WTC11 (cell line): ENCODE data around the gene C5orf58. TPM values are rescaled to one million over a fixed set of nuclear protein-coding genes. Genes with fewer than 3 reads are reported as not detected.

ENCODE experiments used
- ATAC-seq: fragments of 200-7000 bp; cut with Tn5 transposase; 2 replicates; pipeline ENCODE4 v1.10.0; 2021; ENCODE audit warnings: mild to moderate bottlenecking, moderate library complexity
- CTCF ChIA-PET: fragments of 300-600 bp; sonication (Branson Sonifier 250); formaldehyde crosslinking; loops from one replicate; lab custom pipeline; 2021; ENCODE audit warnings: antibody characterized with exemption; lab: Charles Lee
- POLR2A ChIA-PET: fragments of 350-600 bp; sonication (Branson Sonifier 250); formaldehyde crosslinking; loops from one replicate; lab custom pipeline; 2021; ENCODE audit warnings: antibody characterized with exemption; lab: Charles Lee
- DNase-seq: peaks from one replicate; pipeline ENCODE4 v3.0.0; 2021; ENCODE audit warnings: low spot score
- H3K27ac Mint-ChIP-seq: 2 replicates; pipeline ENCODE4 v1.8.0; 2021; ENCODE audit warnings: mixed read lengths
- H3K27me3 Mint-ChIP-seq: 2 replicates; pipeline ENCODE4 v1.8.0; 2021; ENCODE audit warnings: low read depth, mild to moderate bottlenecking, moderate library complexity, mixed read lengths
- H3K36me3 Mint-ChIP-seq: 2 replicates; pipeline ENCODE4 v1.8.0; 2021; ENCODE audit warnings: mixed read lengths
- H3K4me1 Mint-ChIP-seq: 2 replicates; pipeline ENCODE4 v1.8.0; 2022; ENCODE audit warnings: mixed read lengths
- H3K4me3 Mint-ChIP-seq: 2 replicates; pipeline ENCODE4 v1.8.0; 2021; ENCODE audit warnings: mild to moderate bottlenecking, moderate library complexity, mixed read lengths
- H3K9me3 Mint-ChIP-seq: 2 replicates; pipeline ENCODE4 v1.8.0; 2021; ENCODE audit warnings: mixed read lengths
- CREB1 ChIP-seq: sonication (generic); formaldehyde crosslinking; IDR thresholded peaks from 2 replicates; pipeline ENCODE4 v1.8.0; 2023; ENCODE audit warnings: mild to moderate bottlenecking, missing genetic modification reagents
- FOXP4 ChIP-seq: sonication (generic); formaldehyde crosslinking; IDR thresholded peaks from 2 replicates; pipeline ENCODE4 v1.8.0; 2022; ENCODE audit warnings: mild to moderate bottlenecking, missing genetic modification reagents
- HMGA2 ChIP-seq: fragments of 250-450 bp; sonication (Bioruptor Pico); IDR thresholded peaks from 2 replicates; pipeline ENCODE4 v1.4.0; 2021; ENCODE audit warnings: mild to moderate bottlenecking, moderate library complexity
- IRF1 ChIP-seq: sonication (generic); formaldehyde crosslinking; IDR thresholded peaks from 2 replicates; pipeline ENCODE4 v1.8.0; 2023; ENCODE audit warnings: missing genetic modification reagents
- NFATC4 ChIP-seq: fragments of 250-450 bp; sonication (Bioruptor Pico); IDR thresholded peaks from 2 replicates; pipeline ENCODE4 v1.9.0; 2021; ENCODE audit warnings: mild to moderate bottlenecking
- NFYB ChIP-seq: sonication (generic); formaldehyde crosslinking; conservative IDR thresholded peaks from 2 replicates; pipeline ENCODE4 v1.8.0; 2022; ENCODE audit warnings: low read depth, missing genetic modification reagents
- NR1H2 ChIP-seq: sonication (generic); formaldehyde crosslinking; IDR thresholded peaks from 2 replicates; pipeline ENCODE4 v1.9.0; 2021; ENCODE audit warnings: mild to moderate bottlenecking, moderate library complexity, missing genetic modification reagents
- NR2C2 ChIP-seq: sonication (generic); formaldehyde crosslinking; IDR thresholded peaks from 2 replicates; pipeline ENCODE4 v1.8.0; 2022; ENCODE audit warnings: mild to moderate bottlenecking, missing genetic modification reagents
- NR3C1 ChIP-seq: sonication (generic); formaldehyde crosslinking; conservative IDR thresholded peaks from 2 replicates; pipeline ENCODE4 v1.8.1; 2023; ENCODE audit warnings: low read depth, mild to moderate bottlenecking, missing genetic modification reagents
- OVOL2 ChIP-seq: fragments of 250-450 bp; sonication (Bioruptor Pico); IDR thresholded peaks from 2 replicates; pipeline ENCODE4 v1.9.0; 2021; ENCODE audit warnings: mild to moderate bottlenecking, borderline replicate concordance
- SP1 ChIP-seq: sonication (generic); formaldehyde crosslinking; conservative IDR thresholded peaks from 2 replicates; pipeline ENCODE4 v1.8.1; 2022; ENCODE audit warnings: missing genetic modification reagents
- STAT6 ChIP-seq: sonication (generic); formaldehyde crosslinking; conservative IDR thresholded peaks from 2 replicates; pipeline ENCODE4 v1.8.1; 2023; ENCODE audit warnings: mild to moderate bottlenecking, low read depth, missing genetic modification reagents, moderate library complexity
- TCF7 ChIP-seq: sonication (generic); formaldehyde crosslinking; IDR thresholded peaks from 2 replicates; pipeline ENCODE4 v1.8.0; 2022; ENCODE audit warnings: mild to moderate bottlenecking, low read depth, missing genetic modification reagents, moderate library complexity
- ZNF138 ChIP-seq: sonication (generic); formaldehyde crosslinking; conservative IDR thresholded peaks from 2 replicates; pipeline ENCODE4 v1.8.1; 2022; ENCODE audit warnings: mild to moderate bottlenecking, moderate library complexity, missing genetic modification reagents
- ZNF232 ChIP-seq: sonication (generic); formaldehyde crosslinking; IDR thresholded peaks from 2 replicates; pipeline ENCODE4 v1.8.0; 2022; ENCODE audit warnings: mild to moderate bottlenecking, missing genetic modification reagents
- ZNF416 ChIP-seq: fragments of 250-450 bp; sonication (Bioruptor Pico); IDR thresholded peaks from 2 replicates; pipeline ENCODE4 v1.9.0; 2021; ENCODE audit warnings: mild to moderate bottlenecking, inconsistent platforms
- ZNF423 ChIP-seq: fragments of 250-450 bp; sonication (Bioruptor Pico); IDR thresholded peaks from 2 replicates; pipeline ENCODE4 v2.1.2; 2022; ENCODE audit warnings: mild to moderate bottlenecking, moderate library complexity
- total RNA-seq: library from RNA; stranded (reverse); gene quantifications from 3 replicates; pipeline ENCODE4 v1.2.3, GENCODE V29; 2021
- TF ChIP-seq, protein P1 (sequence below): sonication (generic); formaldehyde crosslinking; IDR thresholded peaks from 2 replicates; pipeline ENCODE4 v1.8.0; 2022; ENCODE audit warnings: mild to moderate bottlenecking, missing genetic modification reagents
- TF ChIP-seq, protein P2 (sequence below): sonication (generic); formaldehyde crosslinking; IDR thresholded peaks from 2 replicates; pipeline ENCODE4 v1.8.1; 2023; ENCODE audit warnings: mild to moderate bottlenecking, missing genetic modification reagents
- TF ChIP-seq, protein P3 (sequence below): fragments of 250-450 bp; sonication (Bioruptor Pico); IDR thresholded peaks from 2 replicates; pipeline ENCODE4 v1.9.0; 2021; ENCODE audit warnings: moderate library complexity, mild to moderate bottlenecking, inconsistent platforms, borderline replicate concordance

C5orf58 gene
- total RNA-seq, 1 experiment from 2014 or later, result 2.0 TPM

GRCh38 chr5:170192829-170193228, 40.0 kb upstream of the C5orf58 start:
- Mint-ChIP-seq H3K27ac (no peak overlapping the region), H3K27me3 (no peaks in the 10 kb centered on the region), H3K36me3 (no peaks in the 10 kb centered on the region), H3K4me3 (no peak overlapping the region), H3K9me3 (peaks cover 11% of the 10 kb centered on the region), H3K4me1 (peaks cover 26% of the 10 kb centered on the region)
- DNase-seq, result no peak
- ATAC-seq, result no peak
- TF ChIP-seq SP1 (CRISPR knock-in tag) (no peak), CREB1 (CRISPR knock-in tag) (no peak), ZNF138 (CRISPR knock-in tag) (no peak), NR3C1 (CRISPR knock-in tag) (no peak), NR2C2 (CRISPR knock-in tag) (no peak), HMGA2 (CRISPR knock-in tag) (no peak), STAT6 (CRISPR knock-in tag) (no peak), NR1H2 (CRISPR knock-in tag) (no peak), FOXP4 (CRISPR knock-in tag) (no peak), NFYB (CRISPR knock-in tag) (no peak), ZNF232 (CRISPR knock-in tag) (no peak), TCF7 (CRISPR knock-in tag) (no peak), ZNF423 (CRISPR knock-in tag) (no peak), OVOL2 (no peak), NFATC4 (CRISPR knock-in tag) (no peak), IRF1 (CRISPR knock-in tag) (no peak), ZNF416 (CRISPR knock-in tag) (no peak)
- TF ChIP-seq, protein P1, sequence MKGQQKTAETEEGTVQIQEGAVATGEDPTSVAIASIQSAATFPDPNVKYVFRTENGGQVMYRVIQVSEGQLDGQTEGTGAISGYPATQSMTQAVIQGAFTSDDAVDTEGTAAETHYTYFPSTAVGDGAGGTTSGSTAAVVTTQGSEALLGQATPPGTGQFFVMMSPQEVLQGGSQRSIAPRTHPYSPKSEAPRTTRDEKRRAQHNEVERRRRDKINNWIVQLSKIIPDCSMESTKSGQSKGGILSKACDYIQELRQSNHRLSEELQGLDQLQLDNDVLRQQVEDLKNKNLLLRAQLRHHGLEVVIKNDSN, result no peak
- TF ChIP-seq, protein P2, sequence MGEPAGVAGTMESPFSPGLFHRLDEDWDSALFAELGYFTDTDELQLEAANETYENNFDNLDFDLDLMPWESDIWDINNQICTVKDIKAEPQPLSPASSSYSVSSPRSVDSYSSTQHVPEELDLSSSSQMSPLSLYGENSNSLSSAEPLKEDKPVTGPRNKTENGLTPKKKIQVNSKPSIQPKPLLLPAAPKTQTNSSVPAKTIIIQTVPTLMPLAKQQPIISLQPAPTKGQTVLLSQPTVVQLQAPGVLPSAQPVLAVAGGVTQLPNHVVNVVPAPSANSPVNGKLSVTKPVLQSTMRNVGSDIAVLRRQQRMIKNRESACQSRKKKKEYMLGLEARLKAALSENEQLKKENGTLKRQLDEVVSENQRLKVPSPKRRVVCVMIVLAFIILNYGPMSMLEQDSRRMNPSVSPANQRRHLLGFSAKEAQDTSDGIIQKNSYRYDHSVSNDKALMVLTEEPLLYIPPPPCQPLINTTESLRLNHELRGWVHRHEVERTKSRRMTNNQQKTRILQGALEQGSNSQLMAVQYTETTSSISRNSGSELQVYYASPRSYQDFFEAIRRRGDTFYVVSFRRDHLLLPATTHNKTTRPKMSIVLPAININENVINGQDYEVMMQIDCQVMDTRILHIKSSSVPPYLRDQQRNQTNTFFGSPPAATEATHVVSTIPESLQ, result no peak
- TF ChIP-seq, protein P3, sequence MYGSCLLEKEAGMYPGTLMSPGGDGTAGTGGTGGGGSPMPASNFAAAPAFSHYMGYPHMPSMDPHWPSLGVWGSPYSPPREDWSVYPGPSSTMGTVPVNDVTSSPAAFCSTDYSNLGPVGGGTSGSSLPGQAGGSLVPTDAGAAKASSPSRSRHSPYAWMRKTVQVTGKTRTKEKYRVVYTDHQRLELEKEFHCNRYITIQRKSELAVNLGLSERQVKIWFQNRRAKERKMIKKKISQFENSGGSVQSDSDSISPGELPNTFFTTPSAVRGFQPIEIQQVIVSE (CRISPR knock-in tag), result no peak
- ChIA-PET POLR2A (no interaction called here), CTCF (interaction anchor here (1.4 to 6.0 kb wide), 3 partner anchors 8 to 29 kb away, joined by 6 to 31 read pairs (median 7); no protein-coding TSS in a partner anchor)
